CD4-positive, alpha-beta T cell treated with Interleukin-15 for 4 hours (primary cell): ENCODE measurements around the gene GTF3A.

ENCODE experiments used
- DNase-seq: peaks from one replicate; pipeline ENCODE4 v3.0.0-alpha.2; 2020; ENCODE audit warnings: low spot score

The GTF3A gene

DNA sequence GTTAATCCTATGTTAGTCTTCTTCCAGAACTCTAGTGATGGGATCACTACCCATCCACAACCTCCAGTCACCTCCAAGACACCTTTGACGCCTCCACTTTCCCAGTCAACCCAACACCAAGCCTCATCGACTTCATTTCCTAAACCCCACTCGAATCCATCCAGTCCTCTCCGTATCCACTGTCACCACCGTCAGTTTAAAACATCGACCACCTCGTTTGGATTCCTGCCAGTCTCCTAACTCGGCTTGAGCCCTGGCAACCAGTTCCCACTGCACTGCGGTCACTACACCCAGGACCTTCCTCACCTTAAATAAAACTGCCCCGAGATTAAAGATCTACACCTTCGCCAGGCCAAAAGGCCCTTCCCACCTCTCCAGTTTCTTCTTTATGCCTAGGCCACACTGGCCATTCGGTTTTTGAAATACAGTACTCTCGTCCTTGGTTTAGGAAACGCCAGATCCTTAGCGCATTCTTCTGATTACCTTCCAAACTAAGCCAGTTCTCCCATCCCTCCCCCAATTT, 24.7 kb downstream of the GTF3A start:
- no peak for DNase-seq

DNA sequence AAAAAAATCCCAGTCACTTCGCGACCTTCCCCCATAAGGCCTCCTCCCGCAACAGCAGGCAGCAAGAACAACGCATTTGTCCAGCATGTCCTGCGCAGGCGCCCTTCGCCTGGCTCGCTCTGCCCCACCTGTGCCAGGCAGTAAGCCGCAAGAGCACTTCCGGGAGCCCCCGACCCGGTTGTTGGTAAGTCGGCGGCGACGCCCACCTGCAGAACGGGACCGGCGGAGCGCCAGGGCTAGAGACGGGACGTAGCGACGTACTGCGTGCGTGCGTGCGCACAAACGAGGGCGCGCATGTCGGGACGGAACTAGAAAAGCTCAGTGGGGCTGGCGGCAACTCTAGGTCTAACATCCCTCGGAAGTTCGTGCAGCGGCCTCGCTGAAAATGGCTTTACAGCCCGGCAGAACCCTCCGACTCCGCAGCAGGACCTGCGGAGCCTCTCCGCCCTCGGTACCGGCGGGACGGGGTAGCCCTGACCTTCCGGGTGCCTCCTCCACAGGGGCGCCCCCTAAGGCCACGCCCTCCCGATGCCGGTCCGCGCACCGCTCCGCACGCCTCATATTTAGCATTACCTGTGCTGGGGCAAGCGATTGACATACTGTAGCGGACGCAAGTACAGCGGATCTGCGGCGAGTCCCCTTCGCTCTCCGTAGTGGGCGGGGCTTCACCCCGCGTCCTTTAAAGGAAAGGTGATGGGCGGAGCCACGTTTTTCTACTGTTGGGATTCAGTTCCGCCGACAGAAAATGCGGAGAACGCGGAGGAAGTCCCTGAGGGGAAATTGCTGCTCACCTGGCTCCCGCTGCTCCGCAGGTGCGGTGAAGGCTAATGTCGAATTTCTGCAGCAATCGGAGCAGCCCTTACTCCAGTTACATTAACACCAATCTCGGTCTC, 25.8 kb downstream of the GTF3A start, which contains the start of gene MTIF3:
TSS of gene MTIF3 (minus strand) at position 629 of the 893 bp plus-strand sequence. CDS start 10,116 bp downstream, outside the sequence.
- DNase-seq = peak; percentile 97

DNA sequence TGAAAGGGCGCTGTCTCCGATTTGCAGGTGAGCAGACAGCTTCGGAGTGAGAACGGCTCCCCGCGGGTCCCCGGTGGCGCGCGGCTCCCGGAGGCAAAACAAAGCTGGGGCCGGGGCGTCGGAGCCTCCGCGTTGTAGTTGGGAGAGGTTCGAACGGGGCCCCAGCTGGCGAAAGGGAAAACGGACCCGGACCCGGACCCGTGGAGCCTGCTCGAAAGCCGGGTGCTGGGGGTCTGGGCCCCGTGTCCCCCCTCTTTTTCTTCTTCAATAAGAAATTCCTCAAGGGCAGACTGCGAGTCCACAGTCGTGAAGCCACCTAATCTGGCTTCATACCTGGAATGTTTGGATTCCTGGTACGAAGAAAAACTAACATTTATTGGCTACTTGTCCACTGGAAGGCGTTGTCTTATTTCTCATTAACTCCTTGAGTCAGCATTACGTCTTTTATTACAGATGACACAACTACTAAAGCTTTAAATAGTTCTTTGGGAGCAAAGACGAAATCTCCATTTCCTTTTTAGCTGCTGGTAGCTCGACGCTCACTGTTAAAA, 26.6 kb downstream of the GTF3A start:
- DNase-seq = no peak

DNA sequence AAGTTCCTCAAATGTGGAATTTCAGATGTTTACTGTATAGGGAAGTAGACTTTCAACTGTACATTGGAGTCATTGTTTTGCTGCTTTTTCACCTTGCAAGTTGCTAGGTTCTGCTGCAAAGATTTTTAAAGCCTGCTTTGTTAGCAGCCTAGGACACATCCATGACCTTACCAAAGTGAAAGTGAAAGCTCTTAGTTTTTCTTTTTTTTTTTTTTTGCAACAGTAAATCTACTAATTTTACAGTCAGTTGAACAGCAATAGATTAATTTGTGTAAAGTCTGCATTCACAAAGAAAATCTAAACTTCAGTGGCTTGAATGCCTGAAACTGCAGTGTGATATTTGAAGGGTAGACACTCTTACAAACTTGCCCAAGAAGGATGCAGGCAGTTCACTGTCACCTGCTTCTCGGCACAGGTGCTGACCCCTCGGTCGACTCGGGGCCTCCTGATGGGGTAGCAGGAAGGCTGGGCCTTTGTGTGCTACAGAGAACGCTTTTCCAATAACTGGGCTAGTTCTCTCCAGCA, 31.0 kb downstream of the GTF3A start:
- no peak for DNase-seq

DNA sequence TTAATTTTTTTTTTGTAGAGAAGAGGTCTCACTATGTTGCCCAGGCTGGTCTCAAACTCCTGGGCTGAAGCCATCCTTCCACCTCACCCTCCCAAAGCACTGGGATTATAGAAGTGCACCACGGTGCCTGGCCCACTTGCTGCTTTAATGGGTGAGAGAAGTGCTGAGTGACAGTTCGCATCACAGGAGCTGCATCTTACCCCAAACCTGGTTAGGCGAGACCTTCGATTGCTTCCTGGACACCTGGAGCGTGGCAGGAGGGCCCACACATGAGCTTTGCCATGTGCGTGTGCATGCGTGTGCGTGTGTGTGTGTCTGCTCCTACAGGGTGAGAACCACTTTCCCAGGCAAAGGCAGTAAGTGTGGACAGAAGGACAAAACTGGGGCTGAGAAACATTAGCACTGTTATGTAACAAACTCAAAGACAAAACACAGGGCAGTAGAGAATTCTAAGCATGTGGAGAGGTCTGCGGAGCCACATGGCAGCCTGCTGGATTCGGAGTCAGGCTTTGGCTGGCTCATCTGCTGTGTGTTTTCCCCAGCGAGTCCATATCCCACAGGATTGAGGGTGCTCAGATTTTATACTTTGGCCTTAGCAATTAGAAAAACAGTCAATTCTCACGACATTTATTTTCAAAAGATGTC, 37.6 kb downstream of the GTF3A start:
- no peak for DNase-seq

DNA sequence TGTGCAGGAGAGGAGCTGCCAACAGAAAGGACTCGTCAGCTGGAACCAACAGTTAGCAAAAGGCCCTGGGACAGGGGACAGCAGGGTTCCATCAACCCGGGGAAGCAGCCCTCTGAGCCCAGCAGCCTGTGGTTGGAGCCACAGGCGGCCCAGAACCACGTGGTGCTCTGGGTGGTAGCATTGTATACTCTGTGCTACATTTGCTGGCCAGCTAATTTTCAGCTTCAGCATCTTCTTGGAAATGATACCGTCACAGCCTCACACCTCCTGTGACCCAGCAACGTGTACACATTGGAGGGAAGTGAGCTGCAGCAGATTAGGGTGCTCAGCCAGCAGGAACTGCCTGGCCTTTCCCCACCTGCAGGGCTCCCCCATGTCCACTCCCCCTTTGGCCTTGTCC, 39.1 kb downstream of the GTF3A start:
- DNase-seq = no peak

DNA sequence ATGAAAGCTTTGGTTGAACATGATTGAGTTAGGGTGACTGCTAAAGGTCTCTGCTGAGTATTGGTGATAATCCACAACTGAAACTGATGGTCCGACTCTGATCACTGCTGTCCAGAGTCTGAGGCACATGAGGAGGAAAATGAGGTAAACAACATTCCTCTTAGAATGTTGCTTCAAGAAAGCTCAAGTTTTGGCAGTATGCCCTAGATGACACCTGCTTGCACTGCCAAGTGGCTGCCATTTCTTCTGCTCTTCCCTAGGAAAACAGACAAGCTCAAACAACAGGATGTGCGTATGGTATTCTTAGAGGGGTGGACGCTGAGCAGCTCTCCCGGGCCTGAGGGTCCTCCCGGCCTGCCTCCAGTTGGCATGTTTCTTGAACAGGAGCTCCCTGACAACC, 41.2 kb downstream of the GTF3A start:
- no peak for DNase-seq

DNA sequence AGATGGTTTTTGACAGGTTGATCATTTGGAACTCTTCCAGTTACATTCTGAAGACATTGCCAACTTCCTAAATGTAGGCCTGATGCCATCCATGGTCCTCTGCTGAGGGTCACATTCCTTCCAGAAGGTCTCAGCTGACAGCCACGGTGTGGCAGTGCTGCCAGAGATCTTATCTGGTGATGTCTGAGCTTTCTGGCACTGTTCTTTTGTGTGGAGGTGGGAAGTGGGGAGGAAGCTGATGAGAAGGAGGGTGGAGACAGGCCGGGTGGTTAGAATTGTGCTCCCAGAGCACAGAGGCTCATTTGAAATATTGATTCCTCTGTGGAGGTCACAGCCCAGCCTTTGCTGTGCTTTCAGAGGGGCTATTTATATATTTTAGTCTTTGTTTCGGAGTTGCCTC, 42.1 kb downstream of the GTF3A start:
- DNase-seq = no peak

DNA sequence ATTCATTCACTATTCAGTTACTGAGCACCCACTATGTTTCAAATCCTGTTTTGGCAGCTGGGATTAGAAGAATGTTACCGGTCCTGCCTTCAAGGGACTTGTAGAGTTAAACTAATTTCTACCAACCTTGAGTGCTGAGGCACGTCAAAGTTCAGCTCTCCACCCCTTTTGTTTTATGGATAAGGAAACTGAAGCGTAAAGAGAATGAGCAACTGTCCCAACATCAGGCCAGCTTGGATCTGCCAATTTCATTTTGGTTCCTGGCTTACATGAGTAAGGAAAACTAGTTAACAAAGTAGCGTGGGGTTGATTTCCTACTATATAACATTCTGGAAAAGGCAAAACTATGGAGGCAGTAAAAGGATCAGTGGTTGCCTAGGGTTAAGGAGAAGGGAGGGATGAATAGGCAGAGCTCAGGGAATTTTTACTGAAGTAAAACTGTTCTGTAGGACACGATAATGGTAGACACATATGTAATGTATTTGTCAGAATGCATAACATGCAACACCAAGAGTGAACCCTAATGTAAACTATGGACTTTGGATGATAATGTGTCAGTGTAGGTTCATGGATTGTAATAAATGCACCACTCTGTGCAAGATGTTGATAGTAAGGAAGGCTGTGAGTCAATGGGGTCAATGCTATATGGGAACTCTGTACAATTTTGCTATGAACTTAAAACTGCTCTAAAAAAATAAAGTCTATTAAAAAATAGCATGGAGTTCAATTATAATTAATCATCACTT, 45.8 kb downstream of the GTF3A start:
- DNase-seq = no peak

DNA sequence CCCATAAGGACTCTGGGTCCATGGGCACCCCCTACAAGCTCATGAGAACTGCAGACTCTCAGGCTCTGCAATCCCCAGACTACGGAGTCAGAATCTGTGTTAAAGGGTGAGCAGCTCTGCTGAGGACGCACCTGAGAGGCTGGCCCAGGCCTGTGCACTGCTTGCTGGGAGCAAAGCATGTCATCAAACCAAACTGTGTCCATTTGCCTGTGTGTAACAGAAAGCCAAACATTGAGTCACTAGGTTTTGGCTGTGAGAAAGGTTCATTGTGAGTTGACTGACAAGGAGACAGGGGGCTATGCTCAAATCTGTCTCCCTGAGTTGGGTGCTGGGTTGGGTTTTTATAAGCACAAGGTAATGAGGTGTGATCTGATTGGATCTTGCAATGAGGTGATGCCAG, 48.0 kb downstream of the GTF3A start:
- DNase-seq = no peak

DNA sequence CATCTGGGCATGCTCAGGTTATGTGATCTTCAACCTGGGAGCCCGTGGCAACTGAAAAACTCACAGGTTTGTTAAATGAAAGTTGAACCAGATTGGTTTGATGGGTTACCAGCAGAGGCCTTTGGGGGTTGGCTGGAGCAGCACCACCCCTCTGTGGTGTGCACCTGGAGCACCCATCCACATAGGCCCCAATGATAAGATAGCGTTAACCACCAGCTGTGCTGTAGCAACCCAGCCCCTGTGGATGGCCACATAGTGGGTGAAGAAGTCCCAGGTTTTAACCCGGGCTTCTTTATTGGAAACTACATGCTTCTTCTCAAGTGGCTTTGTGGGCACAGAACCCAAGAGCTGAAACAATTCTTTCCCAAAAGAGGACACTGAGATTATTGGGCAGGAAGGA, 48.5 kb downstream of the GTF3A start:
- DNase-seq = no peak

DNA sequence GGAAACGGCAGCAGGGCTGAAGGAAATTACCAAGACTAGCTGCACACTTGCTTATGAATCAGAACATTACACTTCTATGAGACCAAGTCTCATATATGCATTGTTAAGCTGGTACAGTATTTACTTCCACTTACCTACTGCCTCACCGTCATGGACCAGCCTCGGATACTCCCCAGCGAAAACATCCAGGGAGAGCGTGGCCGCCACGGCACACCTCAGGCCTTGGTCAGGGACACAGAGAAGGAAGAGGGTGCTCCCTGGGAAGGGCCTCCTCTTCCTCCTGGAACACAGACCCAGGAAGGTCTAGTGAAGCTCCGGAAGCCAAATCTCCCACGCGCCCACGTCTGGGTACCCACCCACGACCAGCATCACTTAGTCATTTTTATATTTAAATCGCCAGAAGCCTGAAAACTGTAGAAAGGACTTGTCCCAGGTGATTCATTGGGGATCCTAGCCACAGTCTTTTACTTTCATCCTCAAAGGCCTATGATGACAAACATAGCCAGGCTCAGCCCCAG, 50.4 kb downstream of the GTF3A start:
- no peak for DNase-seq

DNA sequence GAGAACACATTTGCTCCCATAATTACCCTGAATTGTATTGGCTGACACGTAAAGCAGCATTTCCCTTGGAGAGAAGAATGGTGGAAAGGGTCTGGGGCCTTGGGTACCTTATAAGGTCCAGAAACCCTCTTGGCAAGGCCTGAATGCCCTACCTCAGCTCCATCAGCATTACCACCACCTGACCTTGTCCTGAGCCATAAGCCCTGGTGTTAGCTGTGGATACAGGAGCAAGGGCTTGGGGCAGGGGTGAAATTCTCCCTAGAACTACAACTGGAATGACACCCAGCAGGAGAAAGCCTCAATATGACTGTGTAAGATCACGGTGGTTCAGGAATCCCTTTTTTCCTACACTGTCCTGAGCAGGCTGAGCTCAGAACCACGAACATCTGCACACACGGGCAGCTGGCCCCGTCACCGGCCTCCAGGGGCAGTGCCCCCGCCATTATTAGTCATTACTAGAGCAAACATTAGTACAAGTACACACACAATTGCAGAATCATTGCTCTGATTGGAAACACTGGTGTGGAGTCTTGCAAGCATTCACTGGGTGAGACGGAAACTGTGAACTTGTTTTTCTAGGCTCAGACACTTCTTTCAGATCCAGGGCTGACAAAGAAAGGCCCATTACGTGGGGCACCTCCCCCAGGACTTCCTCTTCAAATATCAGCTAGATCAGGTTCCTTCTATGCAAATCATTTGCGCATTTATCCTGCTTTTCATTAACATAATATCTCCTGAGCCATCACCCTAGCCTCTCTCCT, 52.7 kb downstream of the GTF3A start:
- no peak for DNase-seq

DNA sequence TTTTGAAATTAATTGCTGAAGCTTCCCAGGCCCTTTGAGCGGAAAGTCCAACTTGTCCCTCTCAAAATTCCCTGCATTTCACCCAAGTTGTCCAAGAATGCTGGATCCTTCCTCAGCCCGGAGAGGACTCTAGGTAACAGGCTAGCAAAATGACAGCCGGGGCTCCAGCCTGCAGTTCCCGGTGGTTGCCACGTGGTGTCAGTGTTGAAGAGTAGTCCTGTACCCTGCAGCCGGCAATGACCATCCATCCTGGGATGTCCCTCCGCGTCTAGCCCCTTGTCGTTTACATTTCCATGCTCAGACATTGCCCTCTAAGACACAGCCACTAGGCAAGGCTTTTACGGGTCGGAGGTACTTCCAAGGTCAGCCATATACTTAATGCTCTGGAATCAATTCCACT, 57.3 kb downstream of the GTF3A start:
- DNase-seq = no peak

DNA sequence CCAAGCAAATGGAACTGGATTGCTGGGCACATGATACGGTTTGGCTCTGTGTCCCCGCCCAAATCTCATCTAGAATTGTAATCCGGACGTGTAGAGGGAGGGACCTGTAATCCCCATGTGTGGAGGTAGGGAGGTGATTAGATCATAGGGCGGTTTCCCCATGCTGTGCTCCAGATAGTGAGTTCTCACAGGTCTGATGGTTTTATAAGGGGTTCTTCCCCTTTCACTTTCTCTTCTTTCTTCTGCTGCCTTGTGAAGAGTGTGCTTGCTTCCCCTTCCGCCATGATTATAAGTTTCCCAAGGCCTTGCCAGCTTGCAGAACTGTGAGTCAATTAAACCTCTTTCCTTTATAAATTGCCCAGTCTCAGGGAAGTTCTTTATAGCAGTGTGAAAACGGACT, 58.6 kb downstream of the GTF3A start:
- peak; percentile 6 for DNase-seq

DNA sequence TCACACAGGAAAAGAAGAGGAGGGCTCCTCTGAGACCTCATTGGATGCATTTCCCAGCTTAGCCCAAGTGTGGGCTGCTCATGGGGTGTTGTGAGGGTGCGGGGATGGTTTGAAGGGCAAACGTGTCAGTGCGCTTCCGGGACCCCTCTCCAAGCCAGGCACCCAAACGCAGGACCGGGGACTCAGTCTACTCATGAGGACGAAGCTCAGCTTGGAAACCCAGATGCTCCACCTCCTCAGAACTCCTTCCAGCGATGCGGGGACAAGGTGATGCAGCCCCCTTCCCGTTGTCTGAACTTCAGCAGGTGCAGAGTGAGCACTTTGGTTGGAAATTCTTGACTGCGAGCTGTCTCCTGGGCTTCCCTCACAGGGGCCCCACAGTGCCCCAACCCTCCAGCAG, 59.0 kb downstream of the GTF3A start:
- DNase-seq = no peak
